ENCODE measurements around the gene TIMM10. TPM values are rescaled to one million over a fixed set of nuclear protein-coding genes. Genes with fewer than 3 reads are reported as not detected.

Gene TIMM10, protein sequence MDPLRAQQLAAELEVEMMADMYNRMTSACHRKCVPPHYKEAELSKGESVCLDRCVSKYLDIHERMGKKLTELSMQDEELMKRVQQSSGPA
- total RNA-seq (2022; extraction: Qiagen RNA extraction) = 134 to 165 TPM (median 145 TPM) in 5 replicates

DNA sequence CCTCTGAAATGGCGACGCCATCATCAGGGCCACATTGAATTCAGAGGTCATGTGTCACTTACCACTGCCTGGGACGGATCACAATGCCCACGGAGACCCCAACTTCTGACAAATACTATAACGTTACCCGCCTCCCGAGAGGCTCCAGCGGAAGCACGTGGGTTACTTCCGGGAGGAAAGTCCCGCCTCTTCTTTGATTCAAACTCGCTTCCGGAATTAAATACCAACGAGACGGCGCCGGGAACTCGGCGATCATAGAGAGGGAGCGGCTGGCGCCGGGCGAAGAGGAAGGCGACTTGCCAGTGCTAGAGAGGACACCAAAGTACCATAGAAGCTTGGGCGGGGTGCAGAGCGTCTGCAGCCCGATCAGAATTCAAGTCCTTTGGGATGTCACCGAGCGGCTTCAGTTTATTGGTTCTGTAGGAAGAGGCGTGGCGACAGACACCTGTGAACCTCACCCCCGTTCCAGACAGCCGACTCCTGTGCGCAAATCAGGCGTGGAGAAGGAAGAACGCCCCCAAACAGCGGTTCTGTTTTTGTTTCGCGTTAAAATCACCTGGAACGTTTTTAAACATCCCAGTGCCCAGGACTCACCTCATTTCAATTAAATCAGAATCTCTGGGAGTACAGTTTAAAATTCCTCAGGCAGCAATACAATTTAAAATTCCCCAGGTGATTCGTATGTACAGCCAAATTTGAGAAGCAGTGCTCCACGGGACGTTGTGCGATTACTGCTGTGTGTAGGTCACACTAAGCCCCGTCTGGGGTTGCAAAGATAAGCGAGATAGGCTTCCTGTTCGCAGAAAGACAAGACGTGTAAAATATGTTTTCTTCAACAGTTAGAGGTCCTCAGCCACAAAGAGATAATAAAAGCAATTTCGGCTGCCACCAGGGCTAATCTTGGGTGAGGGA is at the start of gene TIMM10:
Gene TIMM10 (minus strand): TSS at position 159 of the 912 bp plus-strand sequence. CDS start 565 bp downstream, outside the sequence.

DNA sequence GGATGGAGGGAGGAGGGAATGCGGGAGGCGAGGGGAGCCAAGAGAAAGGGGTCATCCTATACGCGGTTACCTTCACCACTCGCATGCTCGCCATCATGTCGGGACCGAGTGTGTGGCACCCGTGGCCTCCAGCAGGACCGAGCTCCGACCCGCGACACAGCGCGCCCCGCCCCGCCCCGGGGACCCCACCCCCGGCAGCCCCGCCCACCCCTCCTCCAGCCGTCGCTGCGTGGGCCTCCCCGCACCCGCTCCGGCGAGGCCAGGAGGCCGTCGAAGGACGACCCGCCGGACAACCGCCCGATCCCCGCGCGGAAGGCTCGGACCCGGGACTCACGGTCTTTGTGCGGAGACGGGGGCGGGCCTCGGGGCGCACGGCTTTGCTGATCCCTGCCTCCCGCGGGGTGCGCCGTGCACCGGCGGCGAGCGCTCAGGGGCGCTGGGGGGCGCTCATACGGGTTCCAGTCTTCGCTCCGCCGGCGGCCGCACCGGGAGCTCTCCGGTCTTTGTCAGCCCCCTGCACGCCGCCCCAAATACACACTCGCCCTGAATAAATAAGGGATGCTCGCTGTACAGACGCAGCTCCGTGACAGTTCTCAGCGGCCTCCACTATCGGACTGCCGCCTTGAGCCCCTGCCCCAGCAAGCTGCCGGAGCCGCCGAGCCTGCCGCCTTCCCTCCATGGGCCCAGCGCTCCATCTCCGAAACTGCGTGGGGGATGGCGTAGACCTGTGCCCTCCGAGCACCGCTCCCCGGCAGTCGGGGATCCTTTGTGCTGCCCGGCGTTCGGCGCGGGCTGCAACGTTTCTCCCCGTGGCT is 37.2 kb upstream of the TIMM10 start, which contains the start of gene UBE2L6:
Gene UBE2L6 (minus strand): TSS at position 158 of the 815 bp plus-strand sequence. CDS start 61 bp downstream, at position 97.

DNA sequence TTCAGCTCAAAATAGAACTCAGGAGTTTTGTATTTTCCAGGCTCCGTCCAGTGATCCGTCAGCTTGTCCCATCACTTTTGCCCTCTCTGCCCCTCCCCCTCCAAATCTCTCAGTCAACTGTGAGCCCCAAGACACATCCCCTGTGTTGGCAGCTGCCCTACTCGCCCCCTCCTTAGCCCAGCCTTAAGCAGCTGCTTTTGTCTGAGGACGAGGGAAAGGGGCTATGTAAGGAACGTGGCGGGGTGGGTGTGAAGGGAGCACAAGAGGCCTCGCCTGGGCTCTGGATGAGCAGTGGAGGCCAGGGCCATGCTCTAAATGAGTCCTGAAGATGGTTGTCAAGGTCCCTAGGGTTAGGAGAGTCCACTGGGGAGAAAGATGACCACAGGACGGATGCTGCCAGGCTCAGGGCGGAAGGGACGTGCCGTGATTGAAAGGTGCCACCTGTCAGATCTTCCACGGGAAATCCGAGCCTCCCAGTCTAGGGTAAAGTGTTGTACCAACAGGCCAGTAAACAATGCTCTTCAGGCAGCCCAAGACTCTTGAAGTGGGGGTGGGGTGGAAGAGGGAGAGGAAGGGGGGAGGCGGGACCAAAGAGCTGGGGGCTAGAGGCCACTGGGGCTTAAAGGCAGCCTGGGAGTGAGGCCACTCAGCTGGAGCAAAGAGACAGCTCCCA is 6.5 kb upstream of the TIMM10 start, which contains the start of gene SMTNL1:
Gene SMTNL1 (plus strand): TSS at position 649 of the 673 bp plus-strand sequence. CDS start 5,048 bp downstream, outside the sequence.

DNA sequence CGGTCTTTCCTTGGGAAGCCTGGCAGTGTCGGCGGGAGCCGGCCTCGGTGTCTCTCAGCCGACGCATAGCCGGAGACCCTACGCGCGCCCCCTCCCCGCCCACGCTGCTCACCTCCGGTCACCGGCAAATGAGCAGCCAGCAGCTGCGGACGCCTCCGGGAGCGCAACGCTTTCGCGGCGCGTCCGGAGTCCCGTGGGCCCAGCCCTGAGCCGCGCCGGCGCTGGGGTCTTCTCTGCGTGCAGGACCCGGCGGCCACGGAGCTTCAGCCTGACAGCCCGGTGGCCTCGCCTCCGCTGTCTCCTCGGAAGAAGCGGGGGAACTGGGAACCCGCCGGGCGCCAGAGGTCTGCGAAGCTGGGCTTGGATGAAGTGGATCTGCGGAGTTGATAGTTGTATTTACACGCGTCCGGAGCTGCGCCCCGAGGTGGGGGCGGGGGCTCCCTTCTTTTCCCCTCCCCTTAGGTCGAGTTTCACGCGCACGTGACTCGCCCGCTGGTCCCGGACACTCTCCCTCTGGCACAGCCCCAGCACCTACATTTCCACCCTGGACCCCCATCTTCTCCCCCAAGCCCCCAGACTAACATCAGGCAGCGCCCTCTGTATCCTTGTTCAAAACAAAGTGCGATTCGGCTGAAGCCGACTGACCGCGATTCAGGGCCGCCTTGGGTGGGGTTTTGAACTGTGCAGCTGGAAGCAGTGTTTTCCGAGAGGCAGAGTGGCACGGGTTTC is 15.1 kb downstream of the TIMM10 start, which contains the start of gene SLC43A1:
Gene SLC43A1 (minus strand): TSS at position 371 of the 729 bp plus-strand sequence. CDS start 1,591 bp downstream, outside the sequence.

Other genes starting within 250 kb of the TIMM10 start
- gene TNKS1BP1, start 205.8 kb downstream of the TIMM10 start, total RNA-seq (2022; extraction: Qiagen RNA extraction) = 62.1 to 110 TPM (median 105 TPM) in 5 replicates
- 231 to 260 TPM (median 252 TPM) in 5 replicates for gene SSRP1, start 194.9 kb downstream of the TIMM10 start, total RNA-seq (2022; extraction: Qiagen RNA extraction)
- 0.05 to 0.23 TPM (median 0.15 TPM) in 5 replicates for gene P2RX3, start 192.4 kb downstream of the TIMM10 start, total RNA-seq (2022; extraction: Qiagen RNA extraction)
- not detected in 5 replicates for gene PRG3, start 149.6 kb downstream of the TIMM10 start, total RNA-seq (2022; extraction: Qiagen RNA extraction)
- gene PRG2, start 140.1 kb downstream of the TIMM10 start, total RNA-seq (2022; extraction: Qiagen RNA extraction) = 0.08 TPM in 1 of 5 replicates, not detected in the others
- gene SLC43A3, start 103.6 kb downstream of the TIMM10 start, total RNA-seq (2022; extraction: Qiagen RNA extraction) = 0.33 to 0.58 TPM (median 0.43 TPM) in 5 replicates
- 41.3 to 86.1 TPM (median 84.7 TPM) in 5 replicates for gene RTN4RL2, start 70.2 kb downstream of the TIMM10 start, total RNA-seq (2022; extraction: Qiagen RNA extraction)
- gene SLC43A1, start 15.1 kb downstream of the TIMM10 start, total RNA-seq (2022; extraction: Qiagen RNA extraction) = 1.8 to 3.0 TPM (median 2.6 TPM) in 5 replicates
- not detected in 5 replicates for gene SMTNL1, start 6.8 kb upstream of the TIMM10 start, total RNA-seq (2022; extraction: Qiagen RNA extraction)
- gene UBE2L6, start 36.9 kb upstream of the TIMM10 start, total RNA-seq (2022; extraction: Qiagen RNA extraction) = 34.4 to 45.3 TPM (median 43.0 TPM) in 5 replicates
- 0.41 to 1.2 TPM (median 0.95 TPM) in 5 replicates for gene SERPING1, start 66.9 kb upstream of the TIMM10 start, total RNA-seq (2022; extraction: Qiagen RNA extraction)
- 0.10 to 0.34 TPM (median 0.25 TPM) in 5 replicates for gene YPEL4, start 119.2 kb upstream of the TIMM10 start, total RNA-seq (2022; extraction: Qiagen RNA extraction)
- gene CLP1, start 127.0 kb upstream of the TIMM10 start, total RNA-seq (2022; extraction: Qiagen RNA extraction) = 25.8 to 27.6 TPM (median 26.6 TPM) in 5 replicates
- gene ZDHHC5, start 137.4 kb upstream of the TIMM10 start, total RNA-seq (2022; extraction: Qiagen RNA extraction) = 69.4 to 83.9 TPM (median 80.4 TPM) in 5 replicates
- 27.5 to 30.9 TPM (median 29.1 TPM) in 5 replicates for gene MED19, start 181.5 kb upstream of the TIMM10 start, total RNA-seq (2022; extraction: Qiagen RNA extraction)
- gene TMX2, start 181.8 kb upstream of the TIMM10 start, total RNA-seq (2022; extraction: Qiagen RNA extraction) = 145 to 163 TPM (median 150 TPM) in 5 replicates
- gene SELENOH, start 210.7 kb upstream of the TIMM10 start, total RNA-seq (2022; extraction: Qiagen RNA extraction) = 110 to 126 TPM (median 120 TPM) in 5 replicates
- 0.06 TPM in 1 of 5 replicates, not detected in the others for gene BTBD18, start 221.1 kb upstream of the TIMM10 start, total RNA-seq (2022; extraction: Qiagen RNA extraction)
- gene CTNND1, start 231.0 kb upstream of the TIMM10 start, total RNA-seq (2022; extraction: Qiagen RNA extraction) = 50.4 to 74.9 TPM (median 69.2 TPM) in 5 replicates